ENCODE data around the gene HM13.

HM13 gene

DNA sequence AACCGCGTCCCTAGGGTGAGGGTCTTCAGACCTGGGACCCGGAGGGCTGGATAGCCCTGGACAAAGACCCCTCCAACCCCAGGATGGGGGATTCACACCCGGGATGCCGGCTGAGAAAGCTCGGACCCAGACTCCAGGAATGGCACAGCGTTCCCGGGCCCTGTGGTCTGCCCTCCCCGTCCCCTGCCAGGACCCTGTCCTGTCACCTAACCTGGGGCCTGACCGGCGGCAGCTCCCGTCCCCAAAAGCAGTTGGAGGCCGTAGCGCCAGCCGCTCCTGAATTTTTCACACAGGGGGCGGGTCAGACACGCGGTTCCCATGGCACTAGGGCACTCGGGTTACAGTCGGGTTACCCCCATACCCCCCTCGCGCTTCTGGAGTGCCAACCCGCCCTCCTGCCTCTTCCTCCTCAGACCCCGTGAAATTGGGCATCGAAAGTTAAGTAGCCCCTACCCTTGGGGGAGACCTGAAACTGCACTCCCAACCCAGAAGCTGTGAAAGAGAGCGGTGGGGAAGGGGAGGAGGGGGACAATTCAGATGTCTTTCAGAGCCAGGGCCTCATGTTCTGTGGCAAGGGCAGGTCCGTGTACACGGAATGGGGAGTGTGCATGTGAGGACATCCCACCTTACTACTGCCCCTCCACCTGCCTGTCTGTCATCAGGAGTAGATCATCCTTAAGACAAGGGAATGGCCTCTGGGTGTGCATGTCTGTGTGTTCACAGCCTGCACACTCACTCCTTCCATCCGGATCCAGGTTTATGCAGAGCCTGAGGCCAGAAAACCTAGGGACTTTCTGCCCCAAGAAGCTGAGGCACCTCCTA lies 38.6 kb upstream of the HM13 start:
- TF ChIP-seq, protein P1, sequence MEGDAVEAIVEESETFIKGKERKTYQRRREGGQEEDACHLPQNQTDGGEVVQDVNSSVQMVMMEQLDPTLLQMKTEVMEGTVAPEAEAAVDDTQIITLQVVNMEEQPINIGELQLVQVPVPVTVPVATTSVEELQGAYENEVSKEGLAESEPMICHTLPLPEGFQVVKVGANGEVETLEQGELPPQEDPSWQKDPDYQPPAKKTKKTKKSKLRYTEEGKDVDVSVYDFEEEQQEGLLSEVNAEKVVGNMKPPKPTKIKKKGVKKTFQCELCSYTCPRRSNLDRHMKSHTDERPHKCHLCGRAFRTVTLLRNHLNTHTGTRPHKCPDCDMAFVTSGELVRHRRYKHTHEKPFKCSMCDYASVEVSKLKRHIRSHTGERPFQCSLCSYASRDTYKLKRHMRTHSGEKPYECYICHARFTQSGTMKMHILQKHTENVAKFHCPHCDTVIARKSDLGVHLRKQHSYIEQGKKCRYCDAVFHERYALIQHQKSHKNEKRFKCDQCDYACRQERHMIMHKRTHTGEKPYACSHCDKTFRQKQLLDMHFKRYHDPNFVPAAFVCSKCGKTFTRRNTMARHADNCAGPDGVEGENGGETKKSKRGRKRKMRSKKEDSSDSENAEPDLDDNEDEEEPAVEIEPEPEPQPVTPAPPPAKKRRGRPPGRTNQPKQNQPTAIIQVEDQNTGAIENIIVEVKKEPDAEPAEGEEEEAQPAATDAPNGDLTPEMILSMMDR (conservative IDR thresholded peaks at IDR 0.05): no peak
- TF ChIP-seq ZFX (IDR thresholded peaks at IDR 0.05): no peak
- H3K27ac ChIP-seq: no peak overlapping the region

DNA sequence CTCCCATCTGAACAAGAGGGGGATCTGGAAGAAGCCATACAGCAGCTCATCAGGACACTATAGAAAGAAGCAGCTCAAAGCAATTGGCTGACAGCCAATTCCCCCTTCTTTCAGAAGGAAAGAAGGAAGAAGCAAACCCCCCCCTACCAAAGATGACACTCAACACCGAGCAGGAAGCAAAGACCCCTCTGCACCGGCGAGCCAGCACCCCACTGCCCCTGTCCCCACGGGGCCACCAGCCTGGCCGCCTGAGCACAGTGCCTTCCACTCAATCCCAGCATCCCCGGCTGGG lies 38.0 kb upstream of the HM13 start:
- H3K27ac ChIP-seq: no peak overlapping the region
- TF ChIP-seq, protein P1 (conservative IDR thresholded peaks at IDR 0.05): no peak
- no peak for TF ChIP-seq ZFX (IDR thresholded peaks at IDR 0.05)

DNA sequence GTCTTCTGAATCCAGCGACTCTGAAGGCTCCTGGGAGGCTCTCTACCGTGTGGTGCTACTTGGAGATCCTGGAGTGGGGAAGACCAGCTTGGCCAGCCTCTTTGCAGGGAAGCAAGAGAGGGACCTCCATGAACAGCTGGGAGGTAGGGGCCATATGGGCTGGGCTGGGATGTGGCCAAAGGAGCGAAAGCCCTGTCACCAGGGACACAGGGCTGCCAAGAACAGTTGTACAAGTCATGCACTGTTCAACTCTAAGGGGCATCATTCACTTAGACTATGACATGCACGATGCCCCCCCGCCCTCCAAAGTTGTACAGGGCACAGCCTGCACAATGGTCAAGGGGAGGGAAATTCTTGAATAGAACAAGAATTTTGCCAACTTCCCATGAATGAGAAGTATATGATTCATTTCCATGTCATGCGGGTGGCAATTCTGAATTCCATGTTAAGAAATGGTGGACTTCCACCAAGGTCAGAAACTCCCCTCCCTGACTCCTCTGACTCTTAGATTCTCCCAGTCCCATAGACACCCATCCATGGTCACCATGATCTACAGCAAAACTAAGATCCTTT lies 37.5 kb upstream of the HM13 start:
- no peak for TF ChIP-seq ZFX (IDR thresholded peaks at IDR 0.05)
- TF ChIP-seq, protein P1 (conservative IDR thresholded peaks at IDR 0.05): no peak
- no peak overlapping the region for H3K27ac ChIP-seq

DNA sequence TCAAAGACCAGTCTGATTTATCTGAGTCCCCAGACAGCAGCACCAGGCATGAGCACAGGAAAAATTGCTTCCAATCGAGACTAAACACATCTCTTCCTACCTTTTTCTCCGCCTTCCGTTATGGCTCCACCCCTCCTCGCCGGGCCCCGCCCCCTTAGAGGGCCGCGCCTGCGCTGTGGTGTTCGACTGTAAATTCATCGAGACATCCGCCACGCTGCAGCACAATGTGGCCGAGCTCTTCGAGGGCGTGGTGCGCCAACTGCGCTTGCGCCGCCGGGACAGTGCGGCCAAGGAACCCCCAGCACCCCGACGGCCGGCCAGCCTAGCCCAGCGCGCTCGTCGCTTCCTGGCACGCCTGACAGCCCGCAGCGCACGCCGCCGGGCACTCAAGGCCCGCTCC lies 30.2 kb upstream of the HM13 start:
- no peak overlapping the region for H3K27ac ChIP-seq
- no peak for TF ChIP-seq ZFX (IDR thresholded peaks at IDR 0.05)
- TF ChIP-seq, protein P1 (conservative IDR thresholded peaks at IDR 0.05): no peak

DNA sequence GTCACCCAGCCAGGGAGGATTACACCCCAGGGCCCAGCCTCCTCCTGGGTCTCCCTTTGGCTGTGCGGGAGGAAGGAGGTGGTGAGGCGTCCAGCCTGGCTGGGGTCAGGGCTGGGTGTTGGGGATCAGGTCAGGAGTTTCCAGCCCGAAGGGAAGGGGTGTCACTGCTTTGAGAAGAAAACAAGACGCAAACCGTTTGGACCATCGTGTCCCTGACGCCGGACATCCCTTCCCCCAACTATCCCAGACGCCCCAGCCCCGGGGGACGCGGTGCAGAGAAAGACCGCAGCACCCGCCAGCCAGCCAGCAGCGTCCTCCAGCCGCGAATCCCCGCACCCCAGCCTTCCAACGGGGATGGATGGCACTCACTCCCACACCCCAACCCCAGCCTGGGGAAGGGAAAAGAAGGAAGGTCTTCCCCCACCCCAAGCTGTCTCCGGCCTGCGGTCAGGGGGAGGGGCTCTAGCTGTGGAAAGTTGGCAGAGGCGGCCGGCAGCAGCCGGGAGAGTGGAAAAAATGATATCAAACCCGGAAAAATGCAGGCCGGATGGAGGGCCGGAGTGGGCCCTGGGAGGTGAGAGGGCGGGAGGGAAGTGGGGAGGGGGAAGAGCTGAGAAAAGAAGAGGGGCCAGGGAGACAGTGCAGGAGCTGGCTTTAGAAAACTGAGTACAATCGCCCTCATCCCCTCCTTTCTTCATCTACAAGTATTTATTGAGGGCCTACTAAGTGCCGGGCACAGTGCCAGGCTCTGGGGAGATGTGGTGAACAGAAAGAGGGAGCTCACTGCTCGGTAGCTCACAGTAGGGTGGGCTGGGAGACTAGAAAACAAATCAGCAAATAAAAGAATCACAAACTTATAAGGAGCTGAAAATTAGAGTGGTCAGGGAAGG lies 28.5 kb upstream of the HM13 start:
- no peak for TF ChIP-seq ZFX (IDR thresholded peaks at IDR 0.05)

DNA sequence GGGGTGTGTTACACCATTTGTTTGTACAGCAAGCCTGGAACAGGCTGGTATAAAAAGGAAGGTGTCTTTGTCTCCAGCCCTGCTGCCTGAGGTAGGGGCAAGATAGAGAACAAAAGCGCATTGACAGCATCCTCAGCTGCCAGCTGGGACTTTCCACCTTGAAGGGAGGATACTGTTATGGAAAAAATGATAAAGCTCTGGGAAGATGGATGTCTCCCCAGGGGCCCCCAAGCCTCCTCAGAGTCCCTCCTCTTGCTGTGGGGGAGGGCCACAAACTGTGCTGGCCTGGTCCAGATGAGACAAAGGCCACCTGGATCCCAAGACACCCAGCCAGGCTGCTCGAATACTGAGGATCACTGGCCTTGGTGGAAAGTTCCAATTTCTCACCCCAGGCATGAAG lies 26.1 kb upstream of the HM13 start:
- no peak overlapping the region for H3K27ac ChIP-seq
- TF ChIP-seq, protein P1 (conservative IDR thresholded peaks at IDR 0.05): no peak
- no peak for TF ChIP-seq ZFX (IDR thresholded peaks at IDR 0.05)

More for the DNA sequence above, 28.5 kb upstream of the HM13 start:
- no peak overlapping the region for H3K27ac ChIP-seq

DNA sequence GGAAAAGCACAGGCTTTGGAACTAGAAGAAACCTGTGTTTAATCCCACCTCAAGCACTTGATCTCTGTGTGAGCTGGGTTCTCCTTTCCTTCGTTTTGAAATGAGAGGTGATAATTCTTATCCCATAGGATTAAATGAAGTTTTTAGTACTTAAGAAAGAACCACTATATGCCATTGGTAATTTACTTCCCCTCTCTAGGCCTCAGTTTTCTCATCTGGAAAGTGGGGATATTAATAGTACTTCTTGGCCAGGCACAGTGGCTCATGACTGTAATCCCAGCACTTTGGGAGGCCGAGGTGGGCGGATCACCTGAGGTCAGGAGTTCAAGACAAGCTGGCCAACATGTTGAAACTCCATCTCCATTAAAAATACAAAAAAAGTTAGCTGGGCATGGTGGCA lies 25.1 kb upstream of the HM13 start:
- TF ChIP-seq, protein P1 (conservative IDR thresholded peaks at IDR 0.05): no peak
- no peak for TF ChIP-seq ZFX (IDR thresholded peaks at IDR 0.05)
- H3K27ac ChIP-seq: no peak overlapping the region
